SK-N-SH (cell line): Measurements from ENCODE around the gene LENEP. TPM values are rescaled to one million over a fixed set of nuclear protein-coding genes. Genes with fewer than 3 reads are reported as not detected.

Experiments
- CTCF ChIA-PET: fragments of 300-600, 350-600 bp; formaldehyde crosslinking; extraction: SDS; loops from one replicate; lab custom pipeline; 2021; lab: Yijun Ruan, JAX
- POLR2A ChIA-PET: fragments of 350-600 bp; sonication (Branson Sonifier 250); formaldehyde crosslinking; extraction: SDS; loops from one replicate; lab custom pipeline; 2020; ENCODE audit warnings: antibody characterized with exemption, inconsistent platforms; lab: Yijun Ruan, JAX
- DNase-seq: peaks from one replicate; pipeline ENCODE4 v3.0.0; 2012
- H2AFZ ChIP-seq: fragments of 200-600 bp; sonication (generic); 2 replicates; pipeline ENCODE4 v1.8.1; 2016; ENCODE audit warnings: antibody characterized with exemption, mild to moderate bottlenecking, low read depth
- H3F3A ChIP-seq: fragments of 200-600 bp; sonication (generic); replicated peaks from 2 replicates; pipeline ENCODE3; 2016; ENCODE audit warnings: antibody characterized with exemption, mild to moderate bottlenecking; ENCODE audit not compliant: insufficient read depth
- H3K27ac ChIP-seq, 2 experiments: fragments of 200-500 bp in 1 of 2; fragments of 200-600 bp in 1 of 2; sonication (Bioruptor generic) in 1 of 2; sonication (generic), shearing (Covaris generic) in 1 of 2; 2 replicates each; pipeline versions ENCODE4 v1.5.1 to v1.6.1; 2014 to 2016; ENCODE audit warnings: low read depth in 2 of 2, inconsistent platforms in 1 of 2, low read length in 1 of 2, mild to moderate bottlenecking in 1 of 2, mixed read lengths in 1 of 2
- H3K27me3 ChIP-seq: fragments of 200-600 bp; sonication (generic), shearing (Covaris generic); 2 replicates; pipeline ENCODE4 v1.6.1; 2016; ENCODE audit warnings: mixed run types; ENCODE audit not compliant: insufficient read depth
- H3K36me3 ChIP-seq, 2 experiments: fragments of 200-500 bp in 1 of 2; fragments of 200-600 bp in 1 of 2; sonication (Bioruptor generic) in 1 of 2; sonication (generic) in 1 of 2; replicated peaks in 1 of 2; 2 replicates each; pipeline versions ENCODE3 to v1.5.1; 2014 to 2016; ENCODE audit warnings: low read length in 1 of 2, mild to moderate bottlenecking in 1 of 2; ENCODE audit not compliant: insufficient read depth in 2 of 2, control insufficient read depth in 1 of 2
- H3K4me1 ChIP-seq, 2 experiments: fragments of 200-500 bp in 1 of 2; fragments of 200-600 bp in 1 of 2; sonication (Bioruptor generic) in 1 of 2; sonication (generic), shearing (Covaris generic) in 1 of 2; 2 replicates each; pipeline versions ENCODE4 v1.5.1 to v1.6.1; 2014 to 2016; ENCODE audit warnings: low read depth in 1 of 2, low read length in 1 of 2, mixed run types in 1 of 2; ENCODE audit not compliant: insufficient read depth in 2 of 2, control insufficient read depth in 1 of 2
- H3K4me2 ChIP-seq: fragments of 200-600 bp; sonication (generic), shearing (Covaris generic); 2 replicates; pipeline ENCODE4 v1.6.1; 2017; ENCODE audit warnings: mixed run types
- H3K4me3 ChIP-seq, 2 experiments: fragments of 200-500 bp in 1 of 2; fragments of 200-600 bp in 1 of 2; sonication (Bioruptor generic) in 1 of 2; sonication (generic), shearing (Covaris generic) in 1 of 2; 2 replicates each; pipeline versions ENCODE4 v1.5.1 to v1.8.1; 2014 to 2016; ENCODE audit warnings: low read depth in 2 of 2, inconsistent platforms in 1 of 2, low read length in 1 of 2, mild to moderate bottlenecking in 1 of 2, mixed read lengths in 1 of 2, moderate library complexity in 1 of 2
- H3K79me2 ChIP-seq: fragments of 200-600 bp; sonication (generic); 2 replicates; pipeline ENCODE4 v1.8.1; 2017; ENCODE audit warnings: mild to moderate bottlenecking; ENCODE audit not compliant: insufficient read depth
- H3K9ac ChIP-seq: fragments of 200-600 bp; sonication (generic); 2 replicates; pipeline ENCODE4 v1.6.1; 2017; ENCODE audit warnings: mixed run types
- H3K9me2 ChIP-seq: fragments of 200-600 bp; sonication (generic); 2 replicates; pipeline ENCODE4 v1.6.1; 2017; ENCODE audit warnings: mixed run types
- H3K9me3 ChIP-seq: fragments of 200-600 bp; sonication (generic); 2 replicates; pipeline ENCODE4 v1.6.1; 2017; ENCODE audit warnings: mixed run types, mild to moderate bottlenecking, moderate library complexity
- H4K20me1 ChIP-seq: fragments of 200-600 bp; sonication (generic); 2 replicates; pipeline ENCODE4 v1.6.1; 2017; ENCODE audit warnings: mild to moderate bottlenecking, mixed run types; ENCODE audit not compliant: insufficient read depth
- CHD2 ChIP-seq: fragments of 150-350 bp; IDR thresholded peaks from 2 replicates; pipeline ENCODE4 v1.6.1; 2018; ENCODE audit warnings: low read length; ENCODE audit not compliant: partially characterized antibody
- ELF1 ChIP-seq: IDR thresholded peaks from 2 replicates; pipeline ENCODE4 v1.4.0; 2012
- FOSL2 ChIP-seq: IDR thresholded peaks from 2 replicates; pipeline ENCODE4 v1.4.0; 2012; ENCODE audit warnings: low read depth, mild to moderate bottlenecking, moderate library complexity, borderline replicate concordance
- FOXM1 ChIP-seq: IDR thresholded peaks from 2 replicates; pipeline ENCODE4 v1.4.0; 2012; ENCODE audit warnings: low read depth, mild to moderate bottlenecking
- GABPA ChIP-seq: IDR thresholded peaks from 2 replicates; pipeline ENCODE4 v1.4.0; 2012; ENCODE audit warnings: low read depth, mild to moderate bottlenecking
- MEF2A ChIP-seq: IDR thresholded peaks from 2 replicates; pipeline ENCODE4 v1.4.0; 2012; ENCODE audit warnings: low read depth, borderline replicate concordance
- NFIC ChIP-seq: IDR thresholded peaks from 2 replicates; pipeline ENCODE4 v1.4.0; 2012; ENCODE audit warnings: borderline replicate concordance
- RAD21 ChIP-seq: IDR thresholded peaks from 2 replicates; pipeline ENCODE4 v1.6.1; 2012; ENCODE audit warnings: mild to moderate bottlenecking, low read length
- RFX5 ChIP-seq: IDR thresholded peaks from 2 replicates; pipeline ENCODE4 v1.6.1; 2012; ENCODE audit warnings: mild to moderate bottlenecking, improper control_type of control experiment, low read length
- SIN3A ChIP-seq: IDR thresholded peaks from 2 replicates; pipeline ENCODE4 v1.6.1; 2012; ENCODE audit warnings: low read depth, mild to moderate bottlenecking, low read length, moderate library complexity, borderline replicate concordance
- SMC3 ChIP-seq: IDR thresholded peaks from 2 replicates; pipeline ENCODE4 v1.6.1; 2012; ENCODE audit warnings: low read depth, low read length, improper control_type of control experiment
- TAF1 ChIP-seq: IDR thresholded peaks from 2 replicates; pipeline ENCODE4 v1.6.1; 2012; ENCODE audit warnings: low read depth, mild to moderate bottlenecking, low read length, moderate library complexity, borderline replicate concordance
- TEAD4 ChIP-seq: IDR thresholded peaks from 2 replicates; pipeline ENCODE4 v1.4.0; 2012; ENCODE audit warnings: mild to moderate bottlenecking, borderline replicate concordance; ENCODE audit not compliant: insufficient read depth
- ZBTB33 ChIP-seq: IDR thresholded peaks from 2 replicates; pipeline ENCODE4 v1.4.0; 2012; ENCODE audit warnings: low read depth, borderline replicate concordance
- WGBS: methylation state at CpG from one replicate; pipeline ENCODE4 v1.1.6; 2017; ENCODE audit warnings: low lambda C conversion rate; 5-methylcytosine and 5-hydroxymethylcytosine counted together
- polyA plus RNA-seq, 3 experiments: library from polyadenylated mRNA; depleted of rRNA; stranded (reverse); fragments of >200 nt; gene quantifications; 2 replicates each; pipeline ENCODE4 v1.2.3, GENCODE V29; 2012

Gene LENEP
- polyA plus RNA-seq, 1 of the 3 experiments (the other 2 are of a cell fraction) = not detected

- Histone ChIP-seq H3K9me3 (no peaks in the 10 kb centered on the region), H3F3A (peaks cover 22% of the 10 kb centered on the region), H3K9ac (peak overlapping the region; percentile 86; the same call in 1 of the 2 replicates), H3K9me2 (no peaks in the 10 kb centered on the region), H3K4me1 (peaks cover 15 to 26% of the 10 kb centered on the region in 2 experiments), H3K27ac (peak overlapping the region; percentile 72 to 96; a peak in 3 of 4 replicates)
- DNase-seq = no peak
- CTCF ChIA-PET = interaction anchor here (0.7 to 14.0 kb wide), 13 partner anchors 10 to 163 kb away, joined by 3 to 640 read pairs (median 5); partner anchors contain the start of genes ADAM15, CKS1B, FLAD1 and LENEP
- no peak for TF ChIP-seq RFX5
- no peak for TF ChIP-seq SIN3A
- TF ChIP-seq FOSL2 = no peak
- TF ChIP-seq SMC3 = no peak
- TF ChIP-seq FOXM1 = no peak
- no peak for TF ChIP-seq TAF1
- TF ChIP-seq ZBTB33 = no peak
- no peak for TF ChIP-seq RAD21
- TF ChIP-seq, all 33 proteins: peak for 0
- POLR2A ChIA-PET = interaction anchor here (1.3 to 1.7 kb wide), 3 partner anchors 13 to 37 kb away, joined by 4 to 5 read pairs (median 5); no protein-coding TSS in a partner anchor
- peak overlapping the region; percentile 79 to 95 for H3K4me3 ChIP-seq
- no peaks in the 10 kb centered on the region for H3K27me3 ChIP-seq
- H3K36me3 ChIP-seq = peaks cover 0 to 5% of the 10 kb centered on the region in 2 experiments
- peak overlapping the region; percentile 100 for H3K4me2 ChIP-seq
- H2AFZ ChIP-seq = peak overlapping the region; percentile 59; the same call in 1 of the 2 replicates
- H3K79me2 ChIP-seq = peaks cover 37% of the 10 kb centered on the region
- H4K20me1 ChIP-seq = peaks cover 3% of the 10 kb centered on the region; the same call in 1 of the 2 replicates
- 48% methylated on average over 5 of the region's 5 CpGs for WGBS
These were observed 11.1 kb downstream of the LENEP start for GRCh38 chr1:155004352-155005075.

GRCh38 chr1:155005076-155006011 is 12.0 kb downstream of the LENEP start:
- Histone ChIP-seq H3K79me2 (peaks cover 37% of the 10 kb centered on the region), H3K4me1 (peaks cover 10 to 18% of the 10 kb centered on the region in 2 experiments), H3F3A (peaks cover 17% of the 10 kb centered on the region), H3K4me3 (no peak overlapping the region), H3K4me2 (peak overlapping the region; percentile 100; the same call in 1 of the 2 replicates), H3K9me2 (no peaks in the 10 kb centered on the region), H2AFZ (no peak overlapping the region), H3K36me3 (peaks cover 0 to 5% of the 10 kb centered on the region in 2 experiments), H4K20me1 (peaks cover 3% of the 10 kb centered on the region; the same call in 1 of the 2 replicates), H3K9me3 (no peaks in the 10 kb centered on the region), H3K27me3 (no peaks in the 10 kb centered on the region), H3K27ac (peak overlapping the region; percentile 72 to 96; a peak in 2 of 4 replicates), H3K9ac (no peak overlapping the region)
- TF ChIP-seq MEF2A (no peak), ZBTB33 (no peak), CHD2 (no peak), GABPA (no peak), ELF1 (no peak), TEAD4 (no peak), SMC3 (no peak), NFIC (no peak)
- WGBS = 34% methylated on average over 8 of the region's 17 CpGs
- ChIA-PET POLR2A (interaction anchor here (1.3 to 1.7 kb wide), 2 partner anchors 12 to 36 kb away, joined by 4 to 5 read pairs; no protein-coding TSS in a partner anchor), CTCF (interaction anchor here (0.9 to 14.0 kb wide), 9 partner anchors 10 to 162 kb away, joined by 3 to 640 read pairs (median 9); partner anchors contain the start of genes ADAM15, CKS1B, FLAD1 and PBXIP1)
- DNase-seq = no peak
